H1 (cell line): ENCODE results near the gene BABAM2. TPM values are rescaled to one million over a fixed set of nuclear protein-coding genes. Genes with fewer than 3 reads are reported as not detected.

Experiments
- CTCF ChIA-PET: fragments of 300-600 bp; sonication (Branson Sonifier 250); formaldehyde crosslinking; loops from one replicate; lab custom pipeline; 2021; ENCODE audit not compliant: partially characterized antibody; lab: Charles Lee
- POLR2A ChIA-PET: fragments of 300-600 bp; sonication (Branson Sonifier 250); formaldehyde crosslinking; loops from one replicate; lab custom pipeline; 2021; ENCODE audit warnings: inconsistent platforms; ENCODE audit not compliant: partially characterized antibody; lab: Charles Lee
- DNase-seq, 2 experiments: peaks; one replicate each; pipeline versions ENCODE4 v3.0.0 to v3.0.0-alpha.2; 2010 to 2022; ENCODE audit warnings: low spot score in 2 of 2, low read depth in 1 of 2, mixed read lengths in 1 of 2
- FAIRE-seq: peaks from 2 replicates; lab custom pipeline; 2011; peaks lifted over from hg19 to GRCh38; lab: Jason Lieb, UNC
- H2AFZ ChIP-seq: 2 replicates; pipeline ENCODE4 v1.8.1; 2012; ENCODE audit warnings: low read length, inconsistent platforms
- H2AK5ac ChIP-seq: 2 replicates; pipeline ENCODE4 v1.6.1; 2013; ENCODE audit warnings: low read depth, low read length
- H2BK120ac ChIP-seq: replicated peaks from 2 replicates; pipeline ENCODE3; 2013; ENCODE audit warnings: low read depth, low read length, inconsistent platforms
- H2BK12ac ChIP-seq: 2 replicates; pipeline ENCODE4 v1.6.1; 2013; ENCODE audit warnings: low read depth, low read length
- H2BK15ac ChIP-seq: 2 replicates; pipeline ENCODE4 v1.6.1; 2013; ENCODE audit warnings: low read length
- H2BK20ac ChIP-seq: 2 replicates; pipeline ENCODE4 v1.6.1; 2013; ENCODE audit warnings: low read length
- H2BK5ac ChIP-seq: 2 replicates; pipeline ENCODE4 v1.6.1; 2013; ENCODE audit warnings: low read depth, low read length
- H3K14ac ChIP-seq: 2 replicates; pipeline ENCODE4 v1.6.1; 2013; ENCODE audit warnings: inconsistent platforms; ENCODE audit not compliant: insufficient read length
- H3K18ac ChIP-seq: 2 replicates; pipeline ENCODE4 v1.6.1; 2013; ENCODE audit warnings: low read length; ENCODE audit errors: extremely low read depth
- H3K23ac ChIP-seq: 2 replicates; pipeline ENCODE4 v1.6.1; 2013; ENCODE audit warnings: inconsistent platforms; ENCODE audit not compliant: insufficient read length
- H3K23me2 ChIP-seq: 2 replicates; pipeline ENCODE4 v1.6.1; 2013; ENCODE audit warnings: low read depth, low read length
- H3K27ac ChIP-seq: 2 replicates; pipeline ENCODE4 v1.6.1; 2011; ENCODE audit warnings: low read depth, low read length, inconsistent platforms
- H3K27me3 ChIP-seq, 4 experiments: replicated peaks in 1 of 4; 1 replicate in 1 of 4; 2 replicates in 3 of 4; pipeline versions ENCODE4 v1.6.1 to v1.8.1; 2011 to 2013; ENCODE audit warnings: low read length in 3 of 4, mild to moderate bottlenecking in 3 of 4, inconsistent platforms in 2 of 4, mixed read lengths in 2 of 4, moderate library complexity in 1 of 4; ENCODE audit not compliant: control insufficient read depth in 3 of 4, insufficient read depth in 3 of 4; ENCODE audit errors: extremely low read depth in 1 of 4
- H3K36me3 ChIP-seq, 4 experiments: 2 replicates each; pipeline versions ENCODE4 v1.6.1 to v1.8.1; 2011 to 2013; ENCODE audit warnings: mild to moderate bottlenecking in 4 of 4, low read length in 3 of 4, moderate library complexity in 2 of 4, control low read depth in 1 of 4, inconsistent platforms in 1 of 4; ENCODE audit not compliant: insufficient read depth in 4 of 4, control insufficient read depth in 2 of 4
- H3K4ac ChIP-seq: replicated peaks from 2 replicates; pipeline ENCODE3; 2013; ENCODE audit warnings: low read length, low read depth, mixed read lengths, inconsistent platforms; ENCODE audit not compliant: insufficient read length
- H3K4me1 ChIP-seq, 4 experiments: replicated peaks in 1 of 4; 1 replicate in 1 of 4; 2 replicates in 3 of 4; pipeline versions ENCODE4 v1.6.1 to v1.8.1; 2011 to 2013; ENCODE audit warnings: low read length in 3 of 4, inconsistent platforms in 2 of 4, mixed read lengths in 1 of 4; ENCODE audit not compliant: insufficient read depth in 4 of 4, control insufficient read depth in 3 of 4
- H3K4me2 ChIP-seq, 2 experiments: 2 replicates each; pipeline versions ENCODE4 v1.6.1 to v1.8.1; 2011 to 2013; ENCODE audit warnings: low read depth in 2 of 2, low read length in 2 of 2, control low read depth in 1 of 2, inconsistent platforms in 1 of 2, mild to moderate bottlenecking in 1 of 2; ENCODE audit not compliant: insufficient read depth in 1 of 2
- H3K4me3 ChIP-seq, 4 experiments: fragments of 200-600, 300-600 bp in 1 of 4; sonication (generic), shearing (Covaris generic), sonication (Bioruptor Twin) in 1 of 4; 2 replicates each; pipeline versions ENCODE4 v1.5.1 to v1.8.1; 2011 to 2016; ENCODE audit warnings: low read length in 4 of 4, low read depth in 3 of 4, control low read depth in 2 of 4, inconsistent platforms in 2 of 4, mild to moderate bottlenecking in 2 of 4, mixed read lengths in 1 of 4, moderate library complexity in 1 of 4; ENCODE audit not compliant: insufficient read depth in 2 of 4; ENCODE audit errors: extremely low read depth in 1 of 4
- H3K56ac ChIP-seq: replicated peaks from 2 replicates; pipeline ENCODE3; 2013; ENCODE audit warnings: low read depth, mild to moderate bottlenecking, mixed read lengths, low read length, inconsistent platforms; ENCODE audit not compliant: insufficient read length
- H3K79me1 ChIP-seq: 2 replicates; pipeline ENCODE4 v1.6.1; 2013; ENCODE audit warnings: low read depth, low read length, control low read depth
- H3K79me2 ChIP-seq, 2 experiments: 2 replicates each; pipeline versions ENCODE4 v1.6.1 to v1.8.1; 2012 to 2013; ENCODE audit warnings: low read length in 2 of 2, mild to moderate bottlenecking in 2 of 2, inconsistent platforms in 1 of 2; ENCODE audit not compliant: insufficient read depth in 2 of 2, control insufficient read depth in 1 of 2
- H3K9ac ChIP-seq, 4 experiments: replicated peaks in 1 of 4; 1 replicate in 1 of 4; 2 replicates in 3 of 4; pipeline versions ENCODE4 v1.6.1 to v1.8.1; 2011 to 2013; ENCODE audit warnings: low read depth in 3 of 4, low read length in 3 of 4, control low read depth in 2 of 4, mild to moderate bottlenecking in 2 of 4, moderate library complexity in 2 of 4, inconsistent platforms in 1 of 4; ENCODE audit errors: extremely low read depth in 1 of 4
- H3K9me3 ChIP-seq, 2 experiments: 2 replicates each; pipeline versions ENCODE4 v1.6.1 to v1.8.1; 2012 to 2013; ENCODE audit warnings: mild to moderate bottlenecking in 2 of 2, moderate library complexity in 2 of 2, control low read depth in 1 of 2, inconsistent platforms in 1 of 2, low read depth in 1 of 2, low read length in 1 of 2, mixed read lengths in 1 of 2; ENCODE audit not compliant: insufficient read depth in 2 of 2
- H4K20me1 ChIP-seq, 2 experiments: replicated peaks in 1 of 2; 2 replicates each; pipeline versions ENCODE3 to v1.8.1; 2011 to 2013; ENCODE audit warnings: inconsistent platforms in 2 of 2, low read length in 2 of 2, mild to moderate bottlenecking in 1 of 2; ENCODE audit not compliant: insufficient read depth in 2 of 2, control insufficient read depth in 1 of 2
- H4K5ac ChIP-seq: 2 replicates; pipeline ENCODE4 v1.6.1; 2013; ENCODE audit warnings: low read length, low read depth, mixed read lengths, inconsistent platforms; ENCODE audit not compliant: insufficient read length
- H4K8ac ChIP-seq: 2 replicates; pipeline ENCODE4 v1.8.0; 2013; ENCODE audit warnings: mild to moderate bottlenecking, moderate library complexity, low read length, inconsistent platforms; ENCODE audit not compliant: insufficient read depth; ENCODE audit errors: extremely low read depth
- H4K91ac ChIP-seq: replicated peaks from 2 replicates; pipeline ENCODE3; 2013; ENCODE audit warnings: low read length, mixed read lengths, inconsistent platforms; ENCODE audit not compliant: insufficient read length
- EP300 ChIP-seq, 2 experiments: IDR thresholded peaks; 1 replicate in 1 of 2; 2 replicates in 1 of 2; pipeline ENCODE4 v1.6.1; 2011 to 2012; ENCODE audit warnings: low read depth in 2 of 2, low read length in 2 of 2, mild to moderate bottlenecking in 2 of 2, borderline replicate concordance in 1 of 2, inconsistent platforms in 1 of 2, moderate library complexity in 1 of 2
- HDAC2 ChIP-seq, 2 experiments: fragments of 300-600 bp in 1 of 2; sonication (generic) in 1 of 2; IDR thresholded peaks; 2 replicates each; pipeline ENCODE4 v1.6.1; 2011 to 2012; ENCODE audit warnings: low read depth in 2 of 2, low read length in 2 of 2, mild to moderate bottlenecking in 2 of 2, moderate library complexity in 2 of 2, borderline replicate concordance in 1 of 2, inconsistent platforms in 1 of 2
- KDM1A ChIP-seq: fragments of 200-600, 300-600 bp; sonication (generic); IDR thresholded peaks from 2 replicates; pipeline ENCODE4 v1.7.1; 2016; ENCODE audit warnings: mild to moderate bottlenecking, low read length, borderline replicate concordance
- PHF8 ChIP-seq: fragments of 200-600 bp; sonication (generic); conservative IDR thresholded peaks from 2 replicates; pipeline ENCODE4 v1.7.1; 2012; ENCODE audit warnings: low read depth, mild to moderate bottlenecking, inconsistent platforms, low read length, moderate library complexity
- POLR2AphosphoS5 ChIP-seq: IDR thresholded peaks from 2 replicates; pipeline ENCODE4 v1.6.1; 2011; ENCODE audit warnings: low read depth, low read length
- RAD21 ChIP-seq, 2 experiments: IDR thresholded peaks in 1 of 2; conservative IDR thresholded peaks in 1 of 2; 2 replicates each; pipeline ENCODE4 v1.6.1; 2011; ENCODE audit warnings: low read depth in 2 of 2, low read length in 2 of 2, improper control_type of control experiment in 1 of 2, inconsistent platforms in 1 of 2, mild to moderate bottlenecking in 1 of 2, moderate library complexity in 1 of 2
- RNF2 ChIP-seq: fragments of 200-900, 300-1000 bp; sonication (generic); IDR thresholded peaks from 2 replicates; pipeline ENCODE4 v1.7.1; 2016; ENCODE audit warnings: borderline replicate concordance, low read depth, mild to moderate bottlenecking, antibody characterized with exemption, low read length; ENCODE audit not compliant: poor library complexity, severe bottlenecking; ENCODE audit errors: missing control alignments
- RXRA ChIP-seq: IDR thresholded peaks from 2 replicates; pipeline ENCODE4 v1.6.1; 2011; ENCODE audit warnings: low read depth, mild to moderate bottlenecking, low read length, moderate library complexity; ENCODE audit not compliant: insufficient read depth
- SAP30 ChIP-seq: fragments of 300-600 bp; sonication (generic); IDR thresholded peaks from 2 replicates; pipeline ENCODE4 v1.7.1; 2012; ENCODE audit warnings: low read length, moderate library complexity, mild to moderate bottlenecking, inconsistent platforms; ENCODE audit not compliant: insufficient read depth, insufficient replicate concordance
- SP4 ChIP-seq: IDR thresholded peaks from 2 replicates; pipeline ENCODE4 v1.6.1; 2012; ENCODE audit warnings: low read length, inconsistent platforms
- TAF7 ChIP-seq: optimal IDR thresholded peaks from 2 replicates; pipeline ENCODE3; 2011; ENCODE audit warnings: low read depth, mild to moderate bottlenecking, inconsistent platforms, low read length, moderate library complexity, borderline replicate concordance
- ZNF274 ChIP-seq: IDR thresholded peaks from 2 replicates; pipeline ENCODE4 v1.7.0; 2012; ENCODE audit warnings: low read length, borderline replicate concordance; ENCODE audit errors: extremely low read depth
- polyA plus RNA-seq, 7 experiments: library from polyadenylated mRNA; depleted of rRNA in 3 of 7; stranded (reverse) in 5 of 7; unstranded in 2 of 7; fragments of >200 nt in 5 of 7; fragments of 200-250 nt in 2 of 7; gene quantifications; 1 replicate in 5 of 7; 2 replicates in 1 of 7; 4 replicates in 1 of 7; pipeline versions ENCODE4 v1.2.1 to v1.2.3, GENCODE V29; 2011 to 2013; ENCODE audit warnings: missing spikeins in 2 of 7, mixed read lengths in 2 of 7
- total RNA-seq: library from RNA; stranded (reverse); fragmentation: NEBNext Ultra II Directional; extraction: Animal tissue kit (Norgen Biotek cat#: 25700); gene quantifications from 2 replicates; pipeline ENCODE4 v1.2.1, GENCODE V29; 2021

BABAM2 gene
- total and polyA plus RNA-seq, 2 of the 8 experiments (the other 6 are each of a cell fraction or from before 2014, with no cell fraction given), result 15.8 to 20.9 TPM

DNA sequence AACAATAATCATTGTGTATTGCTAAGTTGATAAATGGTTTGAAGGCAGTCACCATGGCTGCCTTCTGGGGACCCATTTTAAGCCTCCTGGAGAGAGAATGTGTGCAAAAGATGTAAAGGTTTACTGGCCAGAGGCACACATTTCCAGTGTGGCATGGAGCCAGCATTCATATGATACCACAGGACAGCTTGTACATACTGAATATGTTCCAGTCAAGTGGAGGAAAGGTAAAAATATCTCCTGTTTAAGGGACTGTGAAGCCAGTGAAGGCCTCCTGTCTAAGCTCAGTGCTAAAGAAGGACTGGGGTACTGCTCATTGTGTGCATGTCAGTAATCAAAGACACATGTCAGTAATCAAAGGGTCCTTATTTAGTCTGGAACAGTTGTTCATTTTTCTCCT lies 119.2 kb downstream of the BABAM2 start:
- POLR2A ChIA-PET, result no interaction called here
- Histone ChIP-seq H3K23ac (no peak overlapping the region), H3K4ac (no peak overlapping the region), H2BK120ac (no peak overlapping the region), H2BK12ac (no peak overlapping the region), H3K56ac (no peak overlapping the region), H2BK20ac (no peak overlapping the region), H3K23me2 (no peaks in the 10 kb centered on the region), H3K4me3 (no peak overlapping the region), H3K4me1 (no peaks in the 10 kb centered on the region), H2BK5ac (no peak overlapping the region), H3K27ac (no peak overlapping the region), H4K5ac (no peak overlapping the region), H3K79me2 (no peaks in the 10 kb centered on the region), H3K4me2 (no peak overlapping the region), H2BK15ac (no peak overlapping the region), H3K9ac (no peak overlapping the region), H4K91ac (no peak overlapping the region), H3K18ac (no peak overlapping the region), H2AK5ac (no peak overlapping the region), H3K27me3 (no peaks in the 10 kb centered on the region), H3K9me3 (no peaks in the 10 kb centered on the region), H3K14ac (no peak overlapping the region), H4K20me1 (no peaks in the 10 kb centered on the region), H3K36me3 (no peaks in the 10 kb centered on the region), H2AFZ (no peak overlapping the region), H4K8ac (no peak overlapping the region), H3K79me1 (no peaks in the 10 kb centered on the region)
- TF ChIP-seq SAP30 (no peak), RAD21 (IDR thresholded peaks at IDR 0.05 in 1 of 2, conservative IDR thresholded peaks at IDR 0.05 in 1 of 2; ENCODE audit: low read depth in 2 of 2, low read length in 2 of 2) (no peak), RXRA (no peak), POLR2AphosphoS5 (no peak), EP300 (IDR thresholded peaks at IDR 0.05; ENCODE audit: borderline replicate concordance in 1 of 2, low read depth in 2 of 2, low read length in 2 of 2) (no peak), PHF8 (no peak), HDAC2 (IDR thresholded peaks at IDR 0.05; ENCODE audit: borderline replicate concordance in 1 of 2, low read depth in 2 of 2, low read length in 2 of 2) (no peak), SP4 (no peak), ZNF274 (no peak), KDM1A (no peak), TAF7 (no peak), RNF2 (no peak)
- DNase-seq (no peak), FAIRE-seq (no peak)
- CTCF ChIA-PET, result interaction anchor here (2.8 kb wide), 1 partner anchor 14 kb away, joined by 8 read pairs; no protein-coding TSS in a partner anchor
